8988T (cell line): ENCODE data around the gene RIMBP2.

Experiments used
- DNase-seq: peaks from one replicate; pipeline ENCODE4 v3.0.0; 2011

The RIMBP2 gene

DNA sequence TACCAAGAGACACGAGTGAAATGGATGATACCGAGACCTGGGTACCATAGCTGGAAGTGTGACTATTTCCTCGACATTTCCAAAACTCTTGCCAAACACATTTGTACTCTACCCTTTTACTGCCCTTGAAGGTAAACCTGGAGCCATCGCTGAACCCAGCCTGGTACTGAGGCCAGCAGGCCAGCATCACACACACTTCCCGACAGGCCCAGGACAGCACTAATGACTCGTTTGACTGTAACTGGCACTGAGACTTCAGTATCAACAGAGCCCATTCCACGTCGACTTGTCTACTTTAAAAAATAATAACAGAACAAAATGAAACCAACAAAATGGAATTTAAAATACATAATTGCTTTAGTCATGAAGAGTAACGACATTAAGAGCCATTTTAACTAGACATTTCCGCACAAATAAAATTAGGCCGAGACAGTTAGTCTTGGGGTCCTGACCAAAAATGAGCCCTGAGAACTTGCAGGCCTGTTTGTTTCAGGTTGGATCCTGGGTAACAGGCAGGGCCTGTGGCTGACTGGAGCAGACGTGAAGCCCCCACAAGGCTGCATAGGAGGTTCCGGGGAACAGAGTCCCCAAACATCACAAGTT, 94.3 kb downstream of the RIMBP2 start:
- DNase-seq = no peak

DNA sequence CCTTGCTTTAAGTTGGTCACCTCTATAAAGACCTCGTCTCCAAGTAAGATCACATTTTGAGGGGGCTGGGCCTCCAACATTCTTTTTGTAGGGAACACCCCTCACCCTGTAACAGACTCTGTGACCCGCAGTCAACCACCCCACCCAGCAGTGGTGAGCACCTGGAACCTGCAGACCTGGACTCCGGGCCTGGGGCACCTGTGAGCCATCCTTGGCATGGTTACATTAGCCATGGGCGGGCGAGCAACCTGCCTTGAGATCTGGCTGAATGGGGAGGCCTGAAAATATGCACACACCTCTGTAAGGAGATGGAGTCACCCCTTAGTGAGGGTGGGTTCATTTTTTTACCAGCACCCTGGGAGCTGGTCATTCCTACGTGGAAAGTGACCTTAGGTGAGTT, 95.3 kb downstream of the RIMBP2 start:
- DNase-seq = no peak

DNA sequence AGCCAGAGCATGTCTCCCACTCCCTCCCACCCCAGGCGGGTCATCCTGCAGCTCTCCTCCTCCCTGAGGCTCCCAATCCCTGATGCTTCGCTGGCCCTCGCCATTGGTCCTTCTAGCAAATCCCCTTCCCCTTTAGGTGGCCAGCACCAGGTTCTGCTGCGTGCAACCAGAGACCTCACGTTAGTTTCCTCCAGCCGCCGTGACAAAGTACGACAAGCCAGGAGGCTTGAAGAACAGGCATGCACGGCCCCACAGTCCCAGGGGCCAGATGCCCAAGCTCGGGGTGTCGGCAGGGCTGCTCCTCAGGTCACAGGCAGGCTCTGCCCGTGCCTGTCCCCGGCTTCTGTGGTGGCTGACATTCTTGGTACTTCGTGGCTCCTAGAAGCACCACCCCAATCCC, 95.8 kb downstream of the RIMBP2 start:
- DNase-seq = no peak

DNA sequence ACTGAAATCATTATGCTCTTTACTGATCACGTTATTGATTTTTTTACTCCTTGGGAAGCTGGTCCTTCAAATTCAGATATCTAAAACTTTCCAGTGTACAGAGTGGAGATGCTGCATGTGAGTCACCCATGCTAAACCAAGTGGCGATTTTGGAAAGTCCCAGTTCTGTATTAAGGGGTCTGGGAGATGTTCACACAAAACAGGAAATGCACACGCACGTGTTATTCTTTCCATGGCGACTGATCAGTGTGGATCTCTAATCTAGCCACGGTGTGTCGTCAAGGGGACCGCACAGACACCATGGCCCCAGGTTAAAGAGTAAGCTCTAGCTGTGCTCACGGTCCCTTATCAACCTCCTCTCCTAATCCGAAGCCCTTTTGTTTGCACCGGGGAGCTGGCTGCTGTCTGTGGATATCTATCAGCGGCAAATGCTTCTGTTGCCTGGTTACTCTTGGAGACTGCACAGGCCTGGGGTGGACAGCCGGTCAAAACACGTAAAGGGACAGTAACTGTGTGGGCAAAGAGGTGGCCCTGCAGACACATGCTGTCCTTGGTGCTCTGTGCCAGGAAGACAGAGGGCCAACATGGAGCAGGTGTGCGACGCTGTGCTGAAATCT, 96.6 kb downstream of the RIMBP2 start:
- DNase-seq = no peak

- no peak for DNase-seq
These were observed 98.9 kb downstream of the RIMBP2 start for GRCh38 chr12:130617219-130617618.

DNA sequence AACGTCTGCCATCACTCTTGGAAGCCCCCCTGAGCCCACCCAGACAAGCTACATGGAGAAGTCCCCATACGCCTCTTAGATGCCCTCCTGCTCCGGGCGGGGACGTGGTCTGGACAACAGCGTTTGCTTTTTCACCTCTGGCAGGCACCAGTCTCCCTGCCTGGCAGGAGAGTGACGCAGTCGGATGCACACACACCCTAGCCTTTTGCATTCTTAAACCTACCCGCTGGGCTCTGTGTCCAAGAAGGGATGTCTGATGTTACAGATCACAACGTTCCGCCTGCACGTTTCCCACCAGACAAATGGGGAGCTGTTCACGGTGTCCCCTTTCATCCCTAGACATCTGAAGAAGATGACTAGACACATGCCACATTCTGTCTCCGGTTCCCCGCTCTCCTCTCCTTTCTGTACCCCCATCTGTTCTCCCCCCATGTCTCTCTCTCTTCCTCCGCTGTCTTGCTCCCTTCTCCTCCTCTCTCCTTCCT, 100.2 kb downstream of the RIMBP2 start:
- no peak for DNase-seq

GRCh38 chr12:130614530-130614905, 101.6 kb downstream of the RIMBP2 start:
- no peak for DNase-seq

DNA sequence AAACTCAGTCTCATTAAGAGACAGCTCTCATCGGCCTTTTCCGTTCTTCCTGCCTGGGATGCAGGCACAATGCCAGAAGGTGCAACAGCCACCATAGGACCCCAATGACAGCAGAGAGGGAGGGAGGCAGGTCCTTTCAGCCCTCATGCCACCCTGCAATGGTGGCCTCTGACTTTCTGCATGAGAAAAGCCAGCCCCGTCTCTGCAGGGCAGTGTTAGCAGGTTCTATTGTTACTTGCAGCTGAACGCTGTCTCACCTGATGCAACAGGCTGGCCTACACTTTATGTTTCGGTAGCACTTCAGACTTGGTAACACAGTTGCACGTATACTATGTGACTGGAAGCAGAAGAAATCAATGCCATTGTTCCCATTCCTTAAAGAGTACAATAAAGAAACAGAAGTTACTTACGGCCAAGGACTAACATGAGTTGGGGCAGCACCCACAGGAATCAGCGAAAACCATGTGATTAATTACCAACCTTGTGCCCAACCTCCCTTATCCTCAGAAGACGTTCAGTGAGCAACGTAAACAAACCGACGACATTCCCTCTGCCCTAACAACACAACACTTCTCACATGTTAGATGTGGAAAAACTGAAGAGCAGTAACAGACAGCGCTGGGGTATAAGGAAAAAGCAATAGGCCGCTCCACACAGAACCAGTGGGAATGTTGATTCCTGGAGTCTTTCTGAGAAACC, 102.1 kb downstream of the RIMBP2 start:
- no peak for DNase-seq

GRCh38 chr12:130613131-130613530, 103.0 kb downstream of the RIMBP2 start:
- no peak for DNase-seq

- no peak for DNase-seq
These were observed 104.8 kb downstream of the RIMBP2 start for GRCh38 chr12:130611026-130611905.

DNA sequence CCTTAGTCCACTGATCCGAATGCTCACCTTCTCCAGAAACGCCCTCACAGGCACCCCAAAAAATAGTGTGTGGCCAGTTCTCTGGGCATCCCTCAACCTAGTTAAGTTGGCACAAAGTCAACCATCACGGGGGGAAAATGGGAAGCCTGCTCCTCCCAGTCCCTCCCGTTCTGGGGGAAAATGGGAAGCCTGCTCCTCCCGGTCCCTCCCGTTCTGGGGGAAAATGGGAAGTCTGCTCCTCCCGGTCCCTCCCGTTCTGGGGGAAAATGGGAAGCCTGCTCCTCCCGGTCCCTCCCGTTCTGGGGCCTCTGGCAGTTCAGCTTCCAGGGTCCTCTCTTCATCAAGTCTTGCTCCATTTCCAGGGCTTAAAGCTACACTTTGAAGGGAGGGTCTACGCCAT, 106.1 kb downstream of the RIMBP2 start:
- no peak for DNase-seq

GRCh38 chr12:130608831-130609230, 107.3 kb downstream of the RIMBP2 start:
- DNase-seq = no peak

DNA sequence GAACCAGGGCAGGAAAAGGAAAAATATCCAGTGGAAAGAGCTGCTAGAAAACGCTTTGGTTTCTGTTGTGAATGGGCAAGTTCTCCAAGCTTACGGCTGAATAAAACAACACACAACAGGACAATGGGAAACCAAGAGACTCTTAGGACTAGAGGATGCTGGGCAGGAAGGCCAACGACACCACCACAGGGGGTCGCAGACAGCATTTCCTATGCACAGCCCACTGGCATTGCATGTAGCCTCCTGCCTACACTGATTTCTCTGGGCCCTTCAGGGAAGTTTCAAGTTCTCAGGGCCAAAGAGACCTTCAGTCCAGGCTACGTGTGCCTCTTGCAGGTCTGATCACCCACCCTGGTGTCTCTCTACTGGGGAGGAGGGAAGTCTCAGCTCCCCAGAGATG, 108.0 kb downstream of the RIMBP2 start:
- no peak for DNase-seq

GRCh38 chr12:130606231-130606630, 109.9 kb downstream of the RIMBP2 start:
- no peak for DNase-seq

DNA sequence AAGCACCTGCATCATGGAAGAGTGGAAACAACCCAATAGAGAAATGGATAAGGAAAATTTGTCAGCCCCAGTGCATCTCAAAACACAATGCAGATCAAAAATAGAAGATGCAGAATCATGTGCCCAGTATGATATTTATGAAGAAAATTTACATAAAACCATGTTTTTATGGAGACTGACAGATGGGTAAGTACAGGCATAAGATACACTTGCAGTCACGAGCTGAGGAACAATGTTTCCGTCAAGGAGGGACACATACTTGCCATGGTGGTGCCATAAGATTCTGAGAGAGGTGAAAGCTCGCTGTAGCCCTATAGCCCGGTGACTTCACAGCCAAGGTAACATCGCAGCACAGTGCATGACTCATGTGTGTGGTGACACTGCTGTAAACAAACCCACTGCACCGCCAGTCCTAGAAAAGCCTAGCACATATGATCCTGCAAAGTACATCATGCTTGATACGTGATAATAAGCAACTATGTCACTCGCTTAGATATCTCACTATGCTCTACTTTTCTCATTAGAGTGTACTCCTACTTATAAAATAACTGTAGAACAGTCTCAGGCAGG, 112.6 kb downstream of the RIMBP2 start:
- no peak for DNase-seq

GRCh38 chr12:130602251-130602650, 113.8 kb downstream of the RIMBP2 start:
- DNase-seq = no peak

DNA sequence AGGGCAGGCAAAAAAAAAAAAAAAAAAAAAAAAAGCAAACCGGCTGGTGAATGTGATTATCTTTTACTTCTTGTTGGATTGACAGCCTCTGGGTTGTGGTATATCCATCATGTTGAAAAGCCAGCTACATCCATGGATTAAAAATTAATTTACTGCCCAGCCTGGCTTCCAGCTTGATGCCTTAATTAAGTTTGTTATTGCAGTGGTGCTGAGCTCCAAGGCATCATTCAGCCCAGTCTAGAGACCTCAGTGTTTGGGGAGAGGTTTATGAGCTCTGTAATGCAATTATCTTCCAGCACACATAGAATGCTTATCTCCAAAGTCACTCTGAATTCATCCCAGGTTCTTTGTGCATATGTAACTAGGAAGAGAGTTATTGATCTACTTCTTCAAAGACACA, 114.8 kb downstream of the RIMBP2 start:
- no peak for DNase-seq

GRCh38 chr12:130596241-130596640, 119.9 kb downstream of the RIMBP2 start:
- no peak for DNase-seq

DNA sequence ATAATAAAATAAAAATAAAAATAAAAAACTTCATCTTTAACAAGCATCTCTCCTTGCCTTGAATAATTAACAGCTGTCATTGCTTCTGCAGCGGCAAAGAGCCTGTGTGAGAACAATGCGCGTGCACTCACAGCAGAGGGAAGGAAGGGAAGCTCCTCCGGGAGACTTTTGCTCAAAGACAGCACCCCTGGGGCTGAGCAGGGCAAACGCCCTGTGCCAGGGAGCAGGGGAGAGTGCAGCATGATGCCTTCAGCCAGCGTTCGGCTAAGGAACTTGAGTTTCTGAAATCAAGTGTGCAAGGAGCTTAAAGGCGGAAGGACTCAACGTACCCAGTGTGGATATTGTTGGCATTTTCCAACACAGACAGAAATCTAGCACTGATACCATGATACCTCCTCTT, 120.5 kb downstream of the RIMBP2 start:
- DNase-seq = no peak

DNA sequence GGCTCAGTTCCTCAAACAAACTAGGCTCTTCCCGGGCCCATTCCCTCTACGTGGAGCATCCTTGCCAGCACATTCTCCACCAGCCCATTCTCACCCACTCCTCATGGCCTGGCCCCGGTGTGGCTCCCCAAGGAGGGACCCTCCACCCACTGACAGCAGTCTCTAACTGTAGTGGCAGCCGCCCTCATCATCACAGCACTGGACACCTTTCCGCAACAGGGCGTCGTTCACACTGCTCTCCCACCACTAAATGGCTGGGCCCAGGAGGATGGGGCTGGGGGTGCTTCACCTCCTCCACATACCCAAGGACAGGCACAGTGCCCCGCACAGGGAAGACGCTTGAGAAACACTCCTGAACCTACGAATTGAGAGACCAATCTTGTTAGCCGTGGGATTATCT, 123.0 kb downstream of the RIMBP2 start:
- DNase-seq = no peak

DNA sequence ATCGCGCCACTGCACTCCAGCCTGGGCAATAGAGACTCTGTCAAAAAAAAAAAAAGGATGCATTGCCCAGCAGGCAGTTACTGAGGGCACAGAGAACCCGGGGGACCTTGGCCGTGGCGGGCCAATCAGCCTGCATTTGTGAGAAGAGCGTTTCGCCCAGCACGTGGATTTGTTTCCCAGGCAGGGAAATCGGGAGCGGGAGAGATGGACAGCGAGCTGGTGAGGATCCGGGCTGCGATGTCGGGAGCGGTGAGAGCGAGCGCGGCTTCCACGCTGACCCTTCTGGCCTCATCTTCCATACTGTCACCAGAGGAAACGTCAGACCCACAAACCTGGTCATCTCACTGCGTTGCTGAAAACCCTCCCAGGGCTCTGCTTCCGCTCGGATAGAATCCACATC, 123.5 kb downstream of the RIMBP2 start:
- DNase-seq = no peak

DNA sequence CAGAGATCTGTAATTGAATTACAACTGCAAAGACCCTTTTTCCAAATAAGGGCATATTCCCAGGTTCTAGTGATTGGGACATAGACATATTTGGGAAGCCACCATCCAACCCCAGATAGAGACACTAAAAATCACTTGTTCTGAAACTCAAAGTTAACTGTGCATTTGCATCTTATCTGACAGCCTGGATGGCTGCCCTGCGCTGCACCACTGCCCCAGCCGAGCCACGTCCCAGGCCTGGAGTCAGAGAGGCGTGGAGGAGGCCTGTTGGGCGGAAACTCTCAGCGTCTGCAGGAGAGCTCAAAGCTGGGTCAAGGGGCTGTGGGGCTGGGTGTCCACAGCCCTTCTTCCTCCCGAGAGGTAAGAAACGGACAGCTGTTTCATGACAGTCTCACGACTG, 124.4 kb downstream of the RIMBP2 start:
- no peak for DNase-seq

DNA sequence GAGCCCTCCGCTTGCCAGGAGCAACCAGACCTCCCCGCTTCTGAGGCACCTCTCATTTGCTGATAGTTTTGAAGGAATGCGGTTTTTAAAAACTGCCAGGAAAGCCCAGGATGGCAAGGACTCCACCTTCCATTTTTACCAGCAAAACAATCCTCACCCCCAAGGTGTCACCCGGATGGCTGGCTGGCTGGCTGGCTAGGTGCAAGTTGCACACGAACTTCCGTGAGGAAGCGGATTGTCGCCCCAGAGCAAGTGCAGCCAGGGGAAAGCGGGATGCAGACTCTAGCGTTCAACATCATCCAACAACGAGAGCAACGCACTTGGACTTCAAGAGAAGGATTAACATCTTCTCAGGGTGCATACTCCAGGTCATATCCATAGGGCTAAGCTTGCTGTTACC, 125.4 kb downstream of the RIMBP2 start:
- DNase-seq = no peak
